Heart left ventricle (tissue), 13 donors: Measurements from ENCODE around the gene GREM2.

ENCODE experiments used
- CTCF ChIP-seq, 12 donors: fragments of 200-600 bp; sonication (generic) in 4 of 12; IDR thresholded peaks; one replicate each; pipeline versions ENCODE4 v1.5.0 to v1.8.0; 2018 to 2022; ENCODE audit warnings: antibody characterized with exemption in 12 of 12, mild to moderate bottlenecking in 5 of 12
- POLR2A ChIP-seq, 2 donors: fragments of 450-650 bp; IDR thresholded peaks; one replicate each; pipeline ENCODE4 v1.6.1; 2017; ENCODE audit warnings: antibody characterized with exemption in 2 of 2, mild to moderate bottlenecking in 2 of 2, moderate library complexity in 2 of 2
- donor health status: ischemic (EF 13 %, LVEDD 7.1; RV severe dilation, severe dysfunction).
- donor health status: DM: no; HTN: yes; CAD: no.
- donor health status: DM: no; HTN: no; CAD: no.
- donor health status: ischemic (EF 25% LVEDD 6.9; RV normal size, moderate dysfunction).
- donor health status: ischemic (EF 25% LVEDD 5.7; RV mildly dilated, moderate dysfunction).
- donor health status: ischemic (EF 35%, LVEDD 5.7; RV mildly dilated, moderate dysfunction).
- donor health status: nonischemic (EF 11% LVEDD 7.7; RV severe dilation, severe dysfunction).
- donor health status: DM: yes; HTN: yes; CAD: no.
- donor health status: PGD.
- donor health status: ischemic (EF 29% LVEDD 5.4; RV normal size, mild dysfunction).
- donor health status: nonischemic (EF 23%, LVEDD 6.1; RV moderate dilation, normal function).

GRCh38 chr1:240618946-240619345 is 7.0 kb upstream of the GREM2 start:
- TF ChIP-seq POLR2A (IDR thresholded peaks at IDR 0.05) (no peak), CTCF (IDR thresholded peaks at IDR 0.05) (no peak)
